ENCODE measurements around the gene ST8SIA1.
"Not testable (repeated sequence)": the region's sequence is repeated elsewhere in the genome, so short reads cannot be mapped to it uniquely, and the experiment has no call there.

The ST8SIA1 gene, protein sequence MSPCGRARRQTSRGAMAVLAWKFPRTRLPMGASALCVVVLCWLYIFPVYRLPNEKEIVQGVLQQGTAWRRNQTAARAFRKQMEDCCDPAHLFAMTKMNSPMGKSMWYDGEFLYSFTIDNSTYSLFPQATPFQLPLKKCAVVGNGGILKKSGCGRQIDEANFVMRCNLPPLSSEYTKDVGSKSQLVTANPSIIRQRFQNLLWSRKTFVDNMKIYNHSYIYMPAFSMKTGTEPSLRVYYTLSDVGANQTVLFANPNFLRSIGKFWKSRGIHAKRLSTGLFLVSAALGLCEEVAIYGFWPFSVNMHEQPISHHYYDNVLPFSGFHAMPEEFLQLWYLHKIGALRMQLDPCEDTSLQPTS

DNA sequence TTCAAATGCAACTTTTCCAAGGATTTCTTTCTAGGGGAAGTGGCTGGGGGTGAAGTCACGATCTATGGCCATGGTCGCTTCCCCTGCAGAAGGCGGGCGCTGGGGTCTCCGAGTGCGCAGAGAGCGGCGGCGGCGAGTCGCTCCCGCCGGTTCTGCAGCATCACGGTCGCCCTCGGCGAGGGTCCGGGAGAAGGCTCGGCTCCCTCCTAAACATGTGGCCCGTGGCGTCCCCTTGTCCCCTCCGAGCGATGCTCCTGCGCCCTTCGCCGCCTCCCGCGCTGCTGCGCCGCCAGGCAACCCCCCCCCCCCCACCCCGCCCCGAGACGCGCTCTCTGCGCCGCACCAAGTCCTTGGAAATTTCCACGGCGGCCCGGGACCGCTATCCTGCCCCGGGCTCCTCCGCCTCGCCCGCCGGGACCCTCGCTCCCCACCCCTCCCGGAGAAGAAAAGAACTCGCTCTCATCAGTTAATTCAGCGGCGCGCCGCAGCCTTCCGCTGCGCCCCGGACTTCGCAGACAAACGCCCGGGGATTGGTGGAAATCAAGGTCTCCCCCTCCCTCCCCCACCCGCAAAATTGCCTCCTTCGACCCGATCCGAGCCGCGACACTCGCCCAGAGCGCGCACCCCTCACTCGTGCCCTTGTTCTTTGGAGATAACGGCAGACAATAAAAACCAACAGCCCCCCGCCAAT is at the start of gene ST8SIA1:
Gene ST8SIA1, minus strand, starts transcription at position 298 of the 691 bp plus-strand sequence. CDS start 475 bp downstream, outside the sequence.
- DNase-seq, result peak; percentile 70

DNA sequence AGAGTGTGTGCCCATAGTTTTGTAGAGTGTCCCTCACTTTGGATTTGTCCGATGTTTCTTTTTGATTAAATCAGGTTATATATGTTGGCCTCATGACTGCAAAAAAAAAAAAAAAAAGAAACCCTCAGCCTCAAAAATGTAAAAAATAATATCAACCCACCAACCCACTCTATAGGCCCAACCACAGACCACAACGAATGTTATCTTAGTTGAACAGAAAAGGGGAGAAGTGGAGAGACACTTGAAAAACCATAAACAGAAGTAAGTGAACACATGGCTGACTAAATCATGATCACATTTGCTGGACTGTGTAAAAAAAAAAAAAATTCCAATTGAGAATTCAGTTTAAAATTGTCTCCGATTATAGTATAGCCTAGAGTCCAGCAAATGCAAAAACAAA is 45.5 kb upstream of the ST8SIA1 start:
- no peak for DNase-seq

DNA sequence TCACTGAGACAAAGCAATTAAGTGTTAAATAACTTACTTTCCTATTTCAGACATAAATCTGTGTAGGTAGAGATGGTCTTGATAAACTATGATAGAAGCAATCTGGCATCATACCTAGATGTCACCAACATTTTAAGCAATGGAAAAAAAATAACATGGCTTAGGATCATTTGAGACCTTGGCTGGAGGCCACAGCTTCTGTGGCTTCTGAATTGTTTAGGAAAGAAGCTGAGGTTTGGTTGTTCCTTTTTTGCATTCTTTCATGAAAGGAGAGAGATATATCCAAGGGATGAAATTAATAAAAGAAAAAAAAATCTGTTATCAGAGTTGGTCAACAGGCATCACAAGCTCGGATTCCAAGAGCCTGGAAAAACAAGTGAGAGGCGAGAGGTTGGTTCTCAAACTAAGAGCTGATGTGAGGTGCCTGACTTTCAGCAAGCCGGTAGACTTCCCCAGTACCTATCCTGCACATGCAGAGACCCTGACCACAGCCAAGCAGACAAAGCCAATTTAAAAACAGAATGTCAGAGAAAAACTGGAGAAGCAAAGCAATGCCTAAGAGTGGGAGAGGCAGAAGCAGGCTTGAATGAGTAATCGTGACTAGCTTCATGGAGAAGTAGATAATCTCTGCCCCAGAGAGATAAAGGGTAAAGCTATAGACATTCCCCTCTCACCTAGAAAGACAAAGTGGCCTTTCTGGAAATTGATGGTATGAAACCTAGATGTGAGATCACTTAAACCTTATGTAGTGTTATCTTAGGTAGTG is 43.4 kb upstream of the ST8SIA1 start:
- no peak for DNase-seq

DNA sequence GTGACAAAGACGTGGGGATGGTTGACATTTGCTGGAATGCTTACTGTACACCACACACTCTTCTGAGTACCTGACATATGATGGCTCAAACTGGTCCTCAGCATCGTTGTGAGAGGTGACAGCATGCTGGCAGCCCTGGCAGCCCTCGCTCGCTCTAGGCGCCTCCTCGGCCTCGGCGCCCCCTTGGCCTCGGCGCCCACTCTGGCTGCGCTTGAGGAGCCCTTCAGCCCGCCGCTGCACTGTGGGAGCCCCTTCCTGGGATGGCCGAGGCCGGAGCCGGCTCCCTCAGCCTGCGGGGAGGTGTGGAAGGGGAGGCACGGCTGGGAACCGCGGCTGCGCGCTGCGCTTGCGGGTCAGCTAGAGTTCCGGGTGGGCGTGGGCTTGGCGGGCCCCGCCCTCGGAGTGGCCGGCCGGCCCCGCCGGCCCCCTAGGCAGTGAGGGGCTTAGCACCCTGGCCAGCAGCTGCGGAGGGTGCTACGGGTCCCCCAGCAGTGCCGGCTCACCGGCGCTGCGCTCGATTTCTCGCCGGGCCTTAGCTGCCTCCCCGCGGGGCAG is 42.2 kb upstream of the ST8SIA1 start:
- not testable (repeated sequence) for DNase-seq

DNA sequence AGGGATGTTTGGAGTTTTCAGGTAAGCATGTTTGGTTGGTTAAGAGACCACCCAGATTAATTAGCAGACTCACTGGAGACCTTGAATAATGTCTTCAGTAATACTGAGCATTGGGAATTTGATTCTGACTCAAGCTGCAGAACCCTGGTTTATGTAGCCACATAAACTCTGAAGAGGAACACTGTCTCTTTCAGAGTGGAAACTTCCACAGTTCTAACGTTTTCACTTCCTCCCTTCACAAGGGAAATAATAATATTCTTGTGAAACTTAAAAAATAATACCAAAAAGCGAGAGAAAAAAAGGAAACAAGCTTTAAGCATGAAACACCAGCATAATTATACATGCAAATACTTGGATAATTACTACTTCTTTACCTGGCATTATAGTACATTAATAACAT is 40.0 kb upstream of the ST8SIA1 start:
- no peak for DNase-seq

DNA sequence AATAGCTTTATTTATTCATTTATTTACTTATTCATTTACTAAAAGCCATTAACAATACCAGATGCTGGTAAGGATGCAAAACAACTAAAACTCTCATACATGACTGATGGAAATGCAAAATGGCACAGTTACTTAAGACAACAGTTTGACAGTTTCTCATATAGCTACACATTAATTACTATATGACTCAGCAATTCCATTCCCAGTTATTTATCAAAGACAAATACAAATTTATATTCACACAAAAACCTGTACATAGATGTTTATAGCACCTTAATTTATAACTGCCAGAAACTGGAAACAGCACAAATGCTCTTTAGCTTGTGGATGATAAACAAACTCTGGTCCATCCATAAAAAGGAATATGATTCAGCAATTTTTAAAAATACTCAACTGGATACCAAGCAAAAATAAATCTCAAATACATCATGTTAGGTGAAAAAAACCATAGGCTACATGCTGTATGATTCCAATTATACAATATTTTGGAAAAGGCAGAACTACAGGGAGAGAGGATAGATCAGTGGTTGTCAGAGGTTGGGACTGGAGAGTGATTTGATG is 37.9 kb upstream of the ST8SIA1 start:
- DNase-seq, result no peak

- no peak for DNase-seq
Observed at GRCh38 chr12:22366181-22366580, 31.7 kb upstream of the ST8SIA1 start.

GRCh38 chr12:22361785-22362184 is 27.3 kb upstream of the ST8SIA1 start:
- no peak for DNase-seq

DNA sequence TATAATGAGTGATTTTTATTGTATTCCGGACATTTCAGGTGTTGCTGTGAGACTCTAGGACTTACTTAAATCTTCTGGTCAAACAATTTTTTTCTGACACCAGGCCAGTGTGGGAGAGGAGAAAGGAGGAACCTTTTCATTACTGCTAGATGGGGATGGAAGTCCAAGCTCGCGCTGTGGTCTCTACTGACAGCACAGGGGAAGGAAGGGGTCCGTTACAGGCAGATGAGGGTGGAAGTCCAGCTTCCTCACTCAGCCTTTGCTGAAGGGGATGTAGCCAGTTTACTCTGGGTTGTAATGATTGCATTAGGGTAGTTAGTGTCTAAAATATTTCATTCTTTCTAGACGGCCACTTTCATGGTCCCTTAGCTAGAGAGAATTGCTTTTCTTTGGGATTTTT is 26.3 kb upstream of the ST8SIA1 start:
- DNase-seq, result no peak

DNA sequence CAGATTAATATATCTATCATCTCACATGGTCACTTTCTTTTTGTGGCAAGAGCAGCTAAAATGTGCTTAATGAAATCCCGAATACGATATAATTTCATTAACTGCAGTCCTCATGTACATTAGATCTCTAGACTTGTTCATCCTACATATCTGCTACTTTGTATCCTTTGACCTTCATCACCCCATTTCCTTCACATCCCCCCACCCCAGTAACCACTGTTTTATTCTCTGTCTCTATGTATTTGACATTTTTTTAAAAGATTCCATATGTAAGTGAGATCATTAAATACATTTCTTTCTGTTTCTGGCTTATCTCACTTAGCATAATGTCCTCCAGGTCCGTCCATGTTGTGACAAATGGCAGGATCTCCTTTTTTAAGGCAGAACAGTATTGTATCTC is 23.0 kb upstream of the ST8SIA1 start:
- DNase-seq, result no peak

- DNase-seq, result no peak
Observed at GRCh38 chr12:22356231-22356630, 21.7 kb upstream of the ST8SIA1 start.

DNA sequence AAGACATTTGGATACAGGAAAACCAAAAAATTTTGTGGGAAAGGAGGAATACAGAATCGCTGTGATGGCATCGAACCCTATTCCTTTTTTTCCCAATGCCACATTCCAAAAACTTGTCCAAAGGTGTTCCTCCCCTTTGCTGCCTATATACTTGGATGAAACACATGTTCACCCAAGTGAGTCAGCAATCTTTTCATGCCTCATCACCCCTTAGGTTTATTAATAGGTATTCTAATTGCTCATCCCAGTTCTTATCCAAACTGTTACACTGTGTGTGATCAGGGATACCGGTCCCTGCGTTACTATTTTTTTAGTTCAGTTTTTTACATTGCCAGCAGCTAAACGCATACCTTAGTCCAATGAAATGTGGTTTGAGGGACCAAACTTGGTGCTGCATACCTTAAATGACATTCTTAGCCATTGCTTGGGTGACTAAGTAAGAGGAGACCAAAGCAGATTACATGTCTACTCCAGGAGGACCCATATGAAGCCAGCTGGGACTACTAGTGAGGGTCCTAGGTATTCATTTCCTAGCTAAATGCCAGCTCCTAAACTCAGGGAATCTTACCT is 20.6 kb upstream of the ST8SIA1 start:
- no peak for DNase-seq

- no peak for DNase-seq
Observed at GRCh38 chr12:22353615-22354325, 19.3 kb upstream of the ST8SIA1 start.

GRCh38 chr12:22350886-22351285 is 16.4 kb upstream of the ST8SIA1 start:
- no peak for DNase-seq

DNA sequence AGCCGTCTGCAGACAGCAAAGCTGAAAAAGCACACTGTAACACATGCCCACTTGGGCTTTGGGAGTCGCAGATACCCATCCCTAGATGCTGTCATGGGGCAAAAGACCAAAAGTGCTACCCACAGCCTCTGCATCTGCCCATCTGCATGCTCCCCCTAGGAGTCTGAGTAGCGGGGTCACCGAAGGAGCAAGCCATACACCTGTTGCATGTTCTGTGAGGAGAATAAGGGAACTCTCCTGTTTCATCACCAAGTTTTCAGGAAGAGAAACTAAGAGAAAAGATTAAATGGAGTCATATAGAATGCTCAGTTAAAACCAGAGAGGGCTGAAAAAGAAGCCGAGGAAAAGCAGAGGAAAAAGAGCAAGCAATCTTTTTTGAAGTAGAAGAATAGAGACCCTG is 13.7 kb upstream of the ST8SIA1 start:
- no peak for DNase-seq

GRCh38 chr12:22340143-22340542 is 5.6 kb upstream of the ST8SIA1 start:
- DNase-seq, result no peak

- no peak for DNase-seq
Observed at GRCh38 chr12:22339691-22340090, 5.2 kb upstream of the ST8SIA1 start.

DNA sequence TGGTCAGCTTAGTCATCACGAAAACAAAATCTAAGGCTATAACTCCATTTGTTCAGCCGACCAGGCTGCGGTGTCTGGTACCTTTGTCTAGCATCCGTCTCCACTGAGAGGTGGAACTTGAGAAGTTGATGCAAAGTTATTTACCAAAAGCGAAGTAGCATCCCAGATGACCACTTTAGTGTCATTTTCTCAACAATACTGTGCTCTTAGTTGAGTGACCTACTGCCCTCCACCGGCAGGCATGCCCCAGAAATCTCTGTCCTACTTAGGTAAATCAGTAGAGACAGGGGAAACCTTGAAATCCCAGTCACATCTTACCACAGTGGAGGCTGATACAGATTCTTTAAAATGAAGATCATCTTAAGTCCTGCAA is 1.3 kb upstream of the ST8SIA1 start:
- DNase-seq, result no peak

DNA sequence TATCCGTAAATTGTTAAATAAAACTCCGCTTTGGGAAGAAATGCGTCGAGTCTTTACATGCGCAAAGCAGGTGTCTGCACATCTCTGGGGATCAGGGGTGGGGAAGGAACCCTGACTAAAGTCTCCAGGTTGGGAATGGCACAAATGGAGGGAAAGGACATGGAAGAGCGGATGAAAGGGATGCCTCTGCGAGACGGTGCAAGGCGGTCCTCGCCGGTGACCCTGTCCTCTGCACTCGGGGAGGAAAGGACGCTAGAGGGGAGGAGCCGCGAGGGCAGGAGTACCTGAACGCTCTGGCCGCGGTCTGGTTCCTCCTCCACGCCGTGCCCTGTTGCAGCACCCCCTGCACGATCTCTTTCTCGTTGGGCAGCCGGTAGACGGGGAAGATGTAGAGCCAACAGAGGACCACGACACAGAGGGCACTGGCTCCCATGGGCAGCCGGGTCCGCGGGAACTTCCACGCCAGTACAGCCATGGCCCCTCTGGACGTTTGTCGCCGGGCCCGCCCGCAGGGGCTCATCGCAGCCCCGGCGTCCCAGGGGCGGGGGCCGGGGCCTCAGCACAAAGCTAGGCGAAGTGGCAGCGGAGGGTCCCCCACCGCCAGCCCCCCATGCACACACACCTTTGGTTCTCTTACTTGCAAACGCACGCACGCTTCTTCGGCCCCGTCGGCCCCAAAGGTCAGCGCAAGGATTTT is 646 bp downstream of the ST8SIA1 start:
- DNase-seq, result peak; percentile 45

- DNase-seq, result peak; percentile 8
Observed at GRCh38 chr12:22333186-22333712, 1.3 kb downstream of the ST8SIA1 start.

DNA sequence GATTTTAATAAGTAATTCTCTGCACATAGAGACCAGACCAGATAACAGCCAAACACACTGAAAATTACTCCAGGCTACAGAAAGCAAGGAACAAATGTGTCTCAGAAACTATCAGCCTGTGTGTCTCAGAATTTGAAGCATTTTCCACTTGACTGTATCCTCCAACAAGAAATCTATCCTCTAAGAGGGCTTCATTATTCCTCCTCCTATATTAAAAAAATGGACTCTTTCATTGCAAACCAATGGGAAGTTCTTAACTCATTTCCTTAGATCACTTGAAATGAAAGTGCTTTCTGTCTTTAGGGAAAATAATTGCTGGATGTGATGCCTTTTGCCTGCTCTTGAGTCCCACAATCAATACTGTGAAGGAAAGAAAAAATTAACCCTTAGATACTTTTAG is 2.3 kb downstream of the ST8SIA1 start:
- DNase-seq, result no peak
